ENCODE measurements around the gene HSD3B7.

Gene HSD3B7

GRCh38 chr16:30983898-30984610 is 953 bp upstream of the HSD3B7 start:
- no peak for DNase-seq

- DNase-seq: peak; percentile 83
Measured at GRCh38 chr16:30985401-30986128, 558 bp downstream of the HSD3B7 start.

- no peak for DNase-seq
Measured at GRCh38 chr16:30986129-30986991, 1.4 kb downstream of the HSD3B7 start.

GRCh38 chr16:30987581-30988190 is 2.7 kb downstream of the HSD3B7 start:
- no peak for DNase-seq

- DNase-seq: no peak
Measured at GRCh38 chr16:30989469-30990047, 4.6 kb downstream of the HSD3B7 start.

GRCh38 chr16:30990105-30990504 is 5.1 kb downstream of the HSD3B7 start:
- DNase-seq: no peak

- no peak for DNase-seq
Measured at GRCh38 chr16:30991052-30991451, 6.0 kb downstream of the HSD3B7 start.

GRCh38 chr16:30992276-30992780 is 7.3 kb downstream of the HSD3B7 start:
- DNase-seq: no peak

GRCh38 chr16:30992931-30993816 is 8.2 kb downstream of the HSD3B7 start:
- no peak for DNase-seq

GRCh38 chr16:30995927-30996323 is 10.9 kb downstream of the HSD3B7 start:
- no peak for DNase-seq

GRCh38 chr16:30996324-30996984 is 11.4 kb downstream of the HSD3B7 start:
- no peak for DNase-seq

- peak; percentile 21 for DNase-seq
Measured at GRCh38 chr16:30996985-30997724, 12.1 kb downstream of the HSD3B7 start.

- no peak for DNase-seq
Measured at GRCh38 chr16:30997725-30998711, 13.0 kb downstream of the HSD3B7 start.

GRCh38 chr16:30998852-30999761 is 14.1 kb downstream of the HSD3B7 start:
- DNase-seq: no peak

GRCh38 chr16:31000671-31001382 is 15.8 kb downstream of the HSD3B7 start:
- DNase-seq: no peak

- no peak for DNase-seq
Measured at GRCh38 chr16:31001507-31002249, 16.7 kb downstream of the HSD3B7 start.
